IgD-negative memory B cell (primary cell): Measurements from ENCODE around the gene HES1. TPM values are rescaled to one million over a fixed set of nuclear protein-coding genes. Genes with fewer than 3 reads are reported as not detected.

Source experiments
- H3K27ac Mint-ChIP-seq, 3 donors: one replicate each; pipeline ENCODE4 v1.8.0; 2020 to 2022; ENCODE audit warnings: mild to moderate bottlenecking in 3 of 3, mixed read lengths in 3 of 3, moderate library complexity in 1 of 3
- H3K27me3 Mint-ChIP-seq: one replicate; pipeline ENCODE4 v1.8.0; 2021; ENCODE audit warnings: mixed read lengths
- H3K36me3 Mint-ChIP-seq: one replicate; pipeline ENCODE4 v1.8.0; 2020; ENCODE audit warnings: mild to moderate bottlenecking, mixed read lengths
- H3K4me1 Mint-ChIP-seq, 3 donors: one replicate each; pipeline ENCODE4 v1.8.0; 2020 to 2022; ENCODE audit warnings: mixed read lengths in 3 of 3, mild to moderate bottlenecking in 1 of 3
- H3K4me3 Mint-ChIP-seq, 4 donors: one replicate each; pipeline ENCODE4 v1.8.0; 2020 to 2022; ENCODE audit warnings: mild to moderate bottlenecking in 4 of 4, mixed read lengths in 4 of 4, moderate library complexity in 3 of 4
- H3K9me3 Mint-ChIP-seq, 3 donors: one replicate each; pipeline ENCODE4 v1.8.0; 2020 to 2021; ENCODE audit warnings: mixed read lengths in 3 of 3, mild to moderate bottlenecking in 1 of 3
- polyA plus RNA-seq: library from polyadenylated mRNA; unstranded; fragments of 300-500 nt; fragmentation: Illumina TruSeq; gene quantifications from one replicate; pipeline ENCODE4 v1.2.3, GENCODE V29; 2021

HES1 gene
- polyA plus RNA-seq, 1 donor from 2014 or later: 8.5 TPM

GRCh38 chr3:194169595-194169994 lies 33.6 kb downstream of the HES1 start:
- Mint-ChIP-seq H3K36me3 (no peaks in the 10 kb centered on the region), H3K4me1 (peaks cover 0 to 3% (median 0%) of the 10 kb centered on the region in 3 donors), H3K9me3 (no peaks in the 10 kb centered on the region), H3K27ac (no peak overlapping the region), H3K4me3 (no peak overlapping the region), H3K27me3 (peaks cover 20% of the 10 kb centered on the region)

- H3K36me3 Mint-ChIP-seq: no peaks in the 10 kb centered on the region
- H3K27me3 Mint-ChIP-seq: peaks cover 17% of the 10 kb centered on the region
- H3K9me3 Mint-ChIP-seq: no peaks in the 10 kb centered on the region
Observed at GRCh38 chr3:194170793-194171192, 34.8 kb downstream of the HES1 start.

GRCh38 chr3:194174406-194174805 lies 38.5 kb downstream of the HES1 start:
- Mint-ChIP-seq H3K4me1 (no peaks in the 10 kb centered on the region), H3K9me3 (no peaks in the 10 kb centered on the region), H3K36me3 (no peaks in the 10 kb centered on the region), H3K27ac (no peak overlapping the region), H3K4me3 (no peak overlapping the region), H3K27me3 (peaks cover 8% of the 10 kb centered on the region)

More at GRCh38 chr3:194170793-194171192, 34.8 kb downstream of the HES1 start:
- Mint-ChIP-seq H3K27ac (no peak overlapping the region), H3K4me1 (peaks cover 0 to 3% (median 0%) of the 10 kb centered on the region in 3 donors), H3K4me3 (no peak overlapping the region)

GRCh38 chr3:194174980-194175379 lies 39.0 kb downstream of the HES1 start:
- Mint-ChIP-seq H3K4me1 (no peaks in the 10 kb centered on the region), H3K4me3 (no peak overlapping the region), H3K36me3 (no peaks in the 10 kb centered on the region), H3K27me3 (peaks cover 8% of the 10 kb centered on the region), H3K9me3 (no peaks in the 10 kb centered on the region), H3K27ac (no peak overlapping the region)

- Mint-ChIP-seq H3K36me3 (no peaks in the 10 kb centered on the region), H3K9me3 (no peaks in the 10 kb centered on the region), H3K4me1 (no peaks in the 10 kb centered on the region), H3K4me3 (no peak overlapping the region), H3K27me3 (peaks cover 8% of the 10 kb centered on the region), H3K27ac (no peak overlapping the region)
Observed at GRCh38 chr3:194176274-194176991, 40.5 kb downstream of the HES1 start.

GRCh38 chr3:194177141-194177540 lies 41.2 kb downstream of the HES1 start:
- Mint-ChIP-seq H3K27me3 (peaks cover 7% of the 10 kb centered on the region), H3K36me3 (no peaks in the 10 kb centered on the region), H3K27ac (no peak overlapping the region), H3K4me3 (no peak overlapping the region), H3K9me3 (no peaks in the 10 kb centered on the region), H3K4me1 (no peaks in the 10 kb centered on the region)

GRCh38 chr3:194178128-194178527 lies 42.2 kb downstream of the HES1 start:
- H3K4me3 Mint-ChIP-seq: no peak overlapping the region
- H3K27me3 Mint-ChIP-seq: peaks cover 5% of the 10 kb centered on the region
- H3K4me1 Mint-ChIP-seq: no peaks in the 10 kb centered on the region
- no peaks in the 10 kb centered on the region for H3K36me3 Mint-ChIP-seq
- no peaks in the 10 kb centered on the region for H3K9me3 Mint-ChIP-seq
- H3K27ac Mint-ChIP-seq: no peak overlapping the region

- H3K27me3 Mint-ChIP-seq: peaks cover 5% of the 10 kb centered on the region
- no peaks in the 10 kb centered on the region for H3K4me1 Mint-ChIP-seq
- H3K27ac Mint-ChIP-seq: no peak overlapping the region
- no peak overlapping the region for H3K4me3 Mint-ChIP-seq
- H3K9me3 Mint-ChIP-seq: no peaks in the 10 kb centered on the region
- H3K36me3 Mint-ChIP-seq: no peaks in the 10 kb centered on the region
Observed at GRCh38 chr3:194178669-194179068, 42.7 kb downstream of the HES1 start.

- H3K4me3 Mint-ChIP-seq: no peak overlapping the region
- no peaks in the 10 kb centered on the region for H3K36me3 Mint-ChIP-seq
Observed at GRCh38 chr3:194180570-194180969, 44.6 kb downstream of the HES1 start.

GRCh38 chr3:194181612-194182529 lies 45.9 kb downstream of the HES1 start:
- Mint-ChIP-seq H3K27ac (no peak overlapping the region), H3K4me1 (no peaks in the 10 kb centered on the region), H3K36me3 (no peaks in the 10 kb centered on the region), H3K4me3 (no peak overlapping the region), H3K9me3 (no peaks in the 10 kb centered on the region), H3K27me3 (peaks cover 1% of the 10 kb centered on the region)

More at GRCh38 chr3:194180570-194180969, 44.6 kb downstream of the HES1 start:
- no peak overlapping the region for H3K27ac Mint-ChIP-seq
- H3K9me3 Mint-ChIP-seq: no peaks in the 10 kb centered on the region
- H3K4me1 Mint-ChIP-seq: no peaks in the 10 kb centered on the region
- H3K27me3 Mint-ChIP-seq: peaks cover 5% of the 10 kb centered on the region

- no peaks in the 10 kb centered on the region for H3K36me3 Mint-ChIP-seq
Observed at GRCh38 chr3:194183271-194183670, 47.3 kb downstream of the HES1 start.

GRCh38 chr3:194184265-194184751 lies 48.4 kb downstream of the HES1 start:
- Mint-ChIP-seq H3K27me3 (peaks cover 5% of the 10 kb centered on the region), H3K27ac (no peak overlapping the region)

More at GRCh38 chr3:194183271-194183670, 47.3 kb downstream of the HES1 start:
- peaks cover 5% of the 10 kb centered on the region for H3K27me3 Mint-ChIP-seq
- H3K9me3 Mint-ChIP-seq: no peaks in the 10 kb centered on the region
- H3K27ac Mint-ChIP-seq: no peak overlapping the region
- no peak overlapping the region for H3K4me3 Mint-ChIP-seq
- no peaks in the 10 kb centered on the region for H3K4me1 Mint-ChIP-seq

GRCh38 chr3:194184801-194185200 lies 48.9 kb downstream of the HES1 start:
- H3K4me3 Mint-ChIP-seq: no peak overlapping the region
- no peaks in the 10 kb centered on the region for H3K4me1 Mint-ChIP-seq
- H3K27ac Mint-ChIP-seq: no peak overlapping the region
- H3K36me3 Mint-ChIP-seq: peaks cover 2% of the 10 kb centered on the region
- H3K9me3 Mint-ChIP-seq: no peaks in the 10 kb centered on the region
- H3K27me3 Mint-ChIP-seq: peaks cover 5% of the 10 kb centered on the region

More at GRCh38 chr3:194184265-194184751, 48.4 kb downstream of the HES1 start:
- no peaks in the 10 kb centered on the region for H3K4me1 Mint-ChIP-seq
- no peaks in the 10 kb centered on the region for H3K9me3 Mint-ChIP-seq
- peaks cover 2% of the 10 kb centered on the region for H3K36me3 Mint-ChIP-seq
- no peak overlapping the region for H3K4me3 Mint-ChIP-seq

- H3K4me1 Mint-ChIP-seq: no peaks in the 10 kb centered on the region
- peaks cover 5% of the 10 kb centered on the region for H3K27me3 Mint-ChIP-seq
- no peak overlapping the region for H3K27ac Mint-ChIP-seq
- H3K4me3 Mint-ChIP-seq: no peak overlapping the region
- H3K36me3 Mint-ChIP-seq: peaks cover 2% of the 10 kb centered on the region
- H3K9me3 Mint-ChIP-seq: no peaks in the 10 kb centered on the region
Observed at GRCh38 chr3:194185221-194185620, 49.3 kb downstream of the HES1 start.

GRCh38 chr3:194187233-194187944 lies 51.4 kb downstream of the HES1 start:
- H3K9me3 Mint-ChIP-seq: no peaks in the 10 kb centered on the region
- H3K36me3 Mint-ChIP-seq: peaks cover 5% of the 10 kb centered on the region
- peaks cover 0 to 3% (median 0%) of the 10 kb centered on the region in 3 donors for H3K4me1 Mint-ChIP-seq
- H3K27ac Mint-ChIP-seq: no peak overlapping the region
- peaks cover 5% of the 10 kb centered on the region for H3K27me3 Mint-ChIP-seq
- H3K4me3 Mint-ChIP-seq: no peak overlapping the region
